Measurements from ENCODE around the gene FBXO42.
"Not testable (repeated sequence)": the region's sequence is repeated elsewhere in the genome, so short reads cannot be mapped to it uniquely, and the experiment has no call there.

FBXO42 gene

DNA sequence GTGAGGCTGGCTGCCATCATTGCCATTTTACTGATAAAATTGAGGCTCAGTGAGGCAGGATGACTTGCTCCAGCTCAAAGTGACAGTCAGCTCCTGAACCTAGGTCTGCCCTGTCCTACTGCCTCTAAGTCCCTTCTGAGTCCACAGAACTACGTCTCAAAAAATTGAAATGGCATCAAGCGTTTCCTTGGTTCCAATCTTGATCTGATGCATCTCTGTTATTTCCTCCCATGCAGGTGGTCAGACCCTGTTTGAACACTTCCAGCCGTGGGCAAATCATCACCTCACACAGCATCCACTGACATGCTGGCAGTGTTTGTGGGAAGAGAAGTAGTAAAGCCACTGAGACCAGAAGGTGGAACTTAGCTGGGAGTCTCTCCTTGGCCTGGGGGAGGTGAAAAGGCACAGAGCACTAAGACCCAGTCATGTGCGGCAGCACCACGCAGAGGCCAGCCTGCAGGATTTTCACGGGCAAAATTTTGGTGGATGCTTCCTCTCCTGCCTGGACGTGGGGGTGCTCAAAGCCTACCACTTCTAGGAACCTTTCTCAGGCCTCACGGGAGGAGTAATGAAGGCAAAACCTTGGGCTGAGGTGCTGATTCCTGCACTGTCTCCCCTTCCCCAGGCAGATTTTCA, 107.5 kb downstream of the FBXO42 start:
- no peak for DNase-seq (ENCODE audit: low read depth in 2 of 2)

DNA sequence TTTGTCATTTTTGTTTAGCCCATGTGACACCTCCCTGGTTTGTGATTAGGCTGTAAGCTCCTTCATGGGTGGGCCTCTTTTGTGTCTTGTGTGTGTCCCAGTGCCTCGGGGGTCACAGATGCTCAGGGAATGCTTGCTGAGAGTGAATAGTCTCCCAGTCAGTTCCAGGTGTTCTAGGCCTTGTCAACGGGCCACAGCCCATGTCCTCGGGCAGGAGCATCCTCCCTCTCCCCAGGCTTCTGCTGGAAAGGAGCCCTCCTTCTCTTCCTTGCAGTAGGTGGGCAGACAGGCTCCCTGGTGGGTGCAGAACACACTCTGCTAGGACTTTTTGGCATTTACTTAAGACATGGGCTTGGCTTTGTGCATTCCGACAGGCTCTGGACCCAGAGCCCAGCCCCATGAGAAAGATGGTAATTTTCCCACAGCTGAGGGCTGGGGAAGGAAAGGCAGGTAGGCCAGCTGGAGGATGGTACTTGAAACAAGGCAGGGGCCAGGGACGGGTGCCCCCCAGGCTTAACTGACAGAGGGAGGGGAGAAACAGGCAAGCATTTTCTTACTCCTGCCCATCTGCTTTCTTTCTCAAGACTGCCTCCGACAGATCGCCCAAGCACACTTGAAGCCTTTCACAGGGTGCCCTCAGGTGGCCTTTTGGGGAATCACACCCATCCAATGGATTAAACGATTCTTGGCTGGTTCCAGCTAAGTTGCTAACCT, 108.2 kb downstream of the FBXO42 start:
- peak; percentile 60 for DNase-seq (ENCODE audit: low read depth in 2 of 2)

DNA sequence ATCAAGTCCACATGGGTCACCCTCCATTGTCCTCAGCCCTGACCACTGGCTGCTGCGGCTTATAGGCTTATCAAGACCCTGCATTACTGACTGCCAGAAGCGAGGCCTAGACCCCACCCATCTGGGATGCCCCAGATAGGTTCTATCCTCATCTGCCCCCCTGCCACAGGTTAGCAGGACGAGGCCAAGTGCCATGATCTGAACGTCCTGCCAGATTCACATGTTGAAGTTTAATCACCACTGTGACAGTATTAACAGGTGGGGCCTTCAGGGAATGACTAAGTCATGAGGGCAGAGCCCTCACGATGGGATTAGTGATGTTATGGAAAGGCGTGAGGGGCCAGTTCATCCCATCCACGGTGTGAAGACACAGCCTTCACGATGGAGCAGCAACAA, 109.1 kb downstream of the FBXO42 start:
- DNase-seq (ENCODE audit: low read depth in 2 of 2): no peak

DNA sequence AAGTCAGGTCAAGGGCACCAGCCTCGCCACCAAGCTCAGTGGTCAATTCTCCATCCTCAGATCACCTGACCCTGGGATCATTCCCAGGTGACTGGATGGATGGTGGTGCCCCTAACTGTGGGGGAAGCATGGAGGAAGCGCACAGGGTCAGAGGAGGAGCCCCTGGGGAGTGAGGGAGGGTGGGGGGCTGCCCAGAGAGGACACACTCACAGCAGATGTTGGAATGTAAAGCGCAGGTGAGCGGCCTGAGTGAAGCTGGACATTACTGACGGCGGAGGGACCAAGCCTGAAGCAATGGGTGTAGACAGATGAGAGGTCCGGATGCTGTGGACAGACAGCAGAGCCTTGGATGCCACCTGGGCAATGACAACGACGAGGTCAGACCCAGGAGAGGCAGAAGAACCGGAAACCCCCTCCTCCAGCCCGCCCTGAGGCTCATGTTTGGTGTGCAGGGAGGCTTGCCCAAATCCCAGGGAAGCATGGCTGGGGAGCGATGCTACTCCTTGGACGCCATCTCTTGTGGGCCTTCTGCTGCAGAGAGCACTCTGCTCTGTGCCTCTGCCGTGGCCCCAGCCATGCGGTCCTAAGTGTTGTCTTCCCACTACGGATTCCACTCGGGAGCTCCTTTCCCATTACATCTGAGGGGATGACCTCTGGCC, 109.6 kb downstream of the FBXO42 start:
- DNase-seq (ENCODE audit: low read depth in 2 of 2): no peak

DNA sequence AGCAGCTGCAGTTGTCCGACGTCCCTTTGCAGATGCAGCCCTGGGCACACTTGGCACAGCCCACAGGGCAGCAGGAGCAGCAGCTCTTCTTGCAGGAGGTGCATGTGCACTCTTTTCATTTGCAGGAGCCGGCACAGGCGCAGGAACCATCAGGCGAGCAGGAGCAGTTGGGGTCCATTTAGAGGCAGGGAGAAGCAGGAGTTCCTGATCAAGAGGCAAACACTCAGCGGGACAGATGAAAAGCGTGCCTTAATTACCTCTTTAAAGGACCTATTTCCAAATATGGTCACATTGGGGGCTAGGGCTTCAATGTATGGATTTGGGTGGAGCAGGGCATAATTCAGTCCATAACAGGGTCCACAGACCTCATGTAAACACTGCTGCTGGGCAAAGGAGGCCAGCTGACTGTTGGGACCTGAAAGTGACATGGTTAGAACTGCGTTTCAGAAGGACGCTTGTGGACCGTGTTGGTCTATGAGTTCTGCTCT, 111.0 kb downstream of the FBXO42 start:
- DNase-seq (ENCODE audit: low read depth in 2 of 2): no peak

DNA sequence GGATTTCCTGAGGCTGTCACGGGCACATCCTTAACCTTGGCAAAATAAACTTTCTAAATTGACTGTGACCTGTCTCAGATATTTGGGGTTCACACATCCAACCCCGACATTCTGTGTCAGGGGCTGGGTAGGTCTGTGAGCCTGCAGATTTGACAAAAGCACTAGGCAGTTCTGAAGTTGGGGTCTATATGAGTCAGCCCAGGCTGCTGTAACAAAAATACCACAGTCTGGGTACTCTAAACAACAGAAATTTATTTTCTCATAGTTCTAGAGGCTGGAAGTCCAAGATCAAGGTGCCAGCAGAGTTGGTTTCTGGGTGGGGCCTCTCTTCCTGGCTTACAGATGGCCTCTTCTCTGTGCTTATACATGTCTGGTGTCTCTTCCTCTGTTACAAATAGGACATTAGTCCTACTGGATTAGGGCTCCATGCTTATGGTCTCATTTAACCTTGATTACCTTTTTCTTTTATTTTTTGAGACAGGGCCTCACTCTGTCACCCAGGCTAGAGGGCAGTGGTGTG, 112.2 kb downstream of the FBXO42 start:
- DNase-seq (ENCODE audit: low read depth in 2 of 2): no peak

DNA sequence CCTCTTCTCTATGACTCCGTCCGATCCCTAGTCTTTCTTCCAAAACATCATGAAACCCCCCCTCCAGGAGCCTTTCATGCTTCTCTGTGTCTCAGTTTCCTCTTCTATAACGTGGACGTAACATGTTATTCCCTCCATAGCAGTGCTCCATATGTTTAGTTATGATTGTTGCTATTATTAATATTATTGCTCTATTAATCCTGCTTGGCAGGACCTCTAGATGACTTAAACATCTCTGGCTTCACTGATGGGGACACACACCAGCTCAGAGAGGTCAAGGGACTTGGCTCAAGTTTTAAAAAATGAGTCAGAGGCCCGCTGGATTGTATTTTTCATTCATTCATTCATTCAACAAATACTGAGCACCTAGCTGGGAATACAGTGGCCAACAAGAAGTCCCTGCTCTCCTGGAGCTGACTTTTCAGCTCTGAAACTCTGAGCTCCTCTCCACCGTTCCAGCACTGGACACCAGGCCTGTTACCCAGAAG, 114.9 kb downstream of the FBXO42 start:
- DNase-seq (ENCODE audit: low read depth in 2 of 2): no peak

DNA sequence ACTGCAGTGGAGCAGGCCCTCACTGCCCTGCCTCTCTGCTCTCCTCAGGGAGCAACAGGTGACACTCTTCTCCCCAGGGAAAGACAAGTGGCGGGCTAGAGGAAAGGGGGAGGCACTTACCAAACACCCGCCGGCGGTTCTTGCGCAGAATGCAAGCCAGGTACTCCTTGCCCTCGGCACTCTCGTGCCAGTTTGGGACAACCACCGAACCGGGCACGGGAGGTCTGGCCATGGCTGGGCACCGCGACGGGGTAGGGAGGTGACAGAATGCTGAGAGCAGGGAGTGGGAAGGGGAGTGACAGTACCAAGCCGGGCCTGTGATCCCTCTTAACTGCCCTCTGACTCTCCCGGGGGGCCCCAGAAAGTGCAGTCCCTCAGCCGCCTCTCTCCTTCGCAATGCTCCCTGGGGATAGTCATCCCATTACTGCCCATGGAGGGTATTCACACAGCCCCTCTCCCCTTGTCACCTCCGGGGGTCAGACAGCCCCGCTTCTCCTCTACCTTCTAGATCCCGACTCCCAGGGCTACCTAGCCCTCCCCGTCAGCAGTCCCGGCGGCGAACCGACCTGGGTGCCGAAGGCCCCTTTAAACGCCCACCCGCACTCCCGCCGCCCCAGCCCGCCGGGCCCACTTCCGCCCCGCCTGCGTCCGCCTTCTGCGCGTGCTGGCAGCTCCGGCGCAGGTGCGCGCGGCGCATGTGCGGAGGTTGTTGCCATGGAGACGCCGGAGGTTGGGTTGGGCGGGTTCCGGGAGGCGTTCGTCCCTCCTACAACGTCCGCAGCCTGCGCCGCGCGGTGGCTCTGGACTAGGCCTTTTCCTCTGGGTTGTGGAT, 115.6 kb downstream of the FBXO42 start, which contains the start of gene CPLANE2:
Gene CPLANE2 (minus strand): TSS at position 673 of the 832 bp plus-strand sequence. CDS start 441 bp downstream, at position 232.
- DNase-seq (ENCODE audit: low read depth in 2 of 2): peak; percentile 91 to 94

DNA sequence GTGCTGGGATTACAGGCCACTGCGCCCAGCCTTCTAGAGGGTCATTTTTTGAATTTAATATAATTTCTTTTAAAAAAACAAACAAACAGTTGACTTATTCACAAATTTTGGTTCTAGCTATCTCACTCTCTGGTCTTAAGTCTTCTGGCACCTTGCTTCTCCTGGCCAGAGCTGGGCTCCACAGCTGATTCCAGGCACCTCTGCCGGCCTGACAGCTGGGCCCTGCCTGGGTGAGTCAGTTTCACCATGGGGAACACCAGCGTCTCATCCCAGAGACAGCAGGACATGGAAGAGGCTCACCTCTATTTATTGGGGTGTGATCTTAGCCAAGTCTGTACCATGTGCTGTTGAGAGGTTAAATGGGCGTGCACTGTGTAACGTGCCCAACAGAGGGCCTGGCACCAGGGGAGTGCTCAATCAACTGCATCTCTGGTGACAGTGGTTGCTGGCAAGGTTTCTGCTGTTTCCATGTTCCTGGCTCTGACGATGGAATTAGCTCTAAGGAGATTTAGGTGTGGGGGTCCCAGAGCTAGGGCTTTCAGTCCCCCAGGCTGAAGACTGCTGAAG, 116.3 kb downstream of the FBXO42 start:
- peak; percentile 30 to 38 for DNase-seq (ENCODE audit: low read depth in 2 of 2)

DNA sequence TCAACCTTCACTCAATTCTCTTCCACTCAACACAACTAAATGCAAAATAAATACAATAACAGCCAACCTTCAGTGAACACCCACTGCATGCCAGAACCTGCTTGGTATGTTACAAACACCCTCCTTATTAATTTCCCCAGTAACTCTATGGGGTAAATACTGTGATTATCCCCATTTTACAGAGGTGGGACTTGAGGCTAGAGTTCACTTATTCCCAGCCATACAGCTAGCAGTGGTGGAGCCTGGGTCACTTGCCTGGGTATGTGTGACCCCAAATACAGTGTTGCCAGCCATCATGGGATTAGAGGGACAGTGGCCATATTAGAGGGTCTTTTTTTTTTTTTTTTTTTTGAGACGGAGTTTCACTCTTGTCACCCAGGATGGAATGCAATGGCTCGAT, 116.9 kb downstream of the FBXO42 start:
- no peak for DNase-seq (ENCODE audit: low read depth in 2 of 2)

DNA sequence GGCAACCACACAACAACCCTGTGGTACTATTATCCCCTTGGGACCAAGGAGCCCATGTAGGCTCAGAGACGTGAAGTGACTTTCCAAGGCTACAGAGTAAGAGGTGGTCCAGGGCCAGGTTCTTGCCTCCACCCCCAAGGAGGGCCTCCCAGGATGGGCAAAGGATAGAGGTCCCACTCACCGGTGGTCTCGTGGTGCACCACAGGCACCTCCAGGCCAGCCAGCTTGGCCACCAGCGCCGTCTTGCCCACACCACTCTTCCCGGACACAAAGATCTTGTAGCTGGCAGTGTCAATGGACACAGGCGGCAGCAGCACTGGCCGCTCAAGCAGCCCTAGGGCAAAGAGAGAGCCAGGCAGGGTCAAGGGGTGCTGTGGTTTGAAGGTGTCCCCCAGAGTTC, 118.8 kb downstream of the FBXO42 start:
- DNase-seq (ENCODE audit: low read depth in 2 of 2): no peak

DNA sequence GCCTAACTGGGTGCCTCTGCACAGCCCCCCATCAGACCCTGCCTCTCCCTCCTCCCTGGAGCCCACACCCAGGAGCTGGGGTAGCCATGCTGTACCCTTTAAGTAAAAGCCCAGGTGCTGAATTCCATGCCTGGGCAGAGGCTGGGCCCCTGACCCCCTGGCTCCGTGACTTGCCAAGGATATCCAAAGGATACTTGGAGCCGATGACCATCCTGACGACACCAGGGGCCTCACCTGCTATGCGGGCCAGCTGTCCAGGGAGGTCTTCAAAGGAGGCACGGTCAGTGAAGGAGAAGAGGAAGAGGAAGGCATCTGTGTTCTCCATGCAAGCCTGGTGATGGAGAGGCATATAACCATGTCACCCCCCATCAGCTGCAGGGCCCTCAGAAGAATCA, 120.0 kb downstream of the FBXO42 start:
- DNase-seq (ENCODE audit: low read depth in 2 of 2): no peak

DNA sequence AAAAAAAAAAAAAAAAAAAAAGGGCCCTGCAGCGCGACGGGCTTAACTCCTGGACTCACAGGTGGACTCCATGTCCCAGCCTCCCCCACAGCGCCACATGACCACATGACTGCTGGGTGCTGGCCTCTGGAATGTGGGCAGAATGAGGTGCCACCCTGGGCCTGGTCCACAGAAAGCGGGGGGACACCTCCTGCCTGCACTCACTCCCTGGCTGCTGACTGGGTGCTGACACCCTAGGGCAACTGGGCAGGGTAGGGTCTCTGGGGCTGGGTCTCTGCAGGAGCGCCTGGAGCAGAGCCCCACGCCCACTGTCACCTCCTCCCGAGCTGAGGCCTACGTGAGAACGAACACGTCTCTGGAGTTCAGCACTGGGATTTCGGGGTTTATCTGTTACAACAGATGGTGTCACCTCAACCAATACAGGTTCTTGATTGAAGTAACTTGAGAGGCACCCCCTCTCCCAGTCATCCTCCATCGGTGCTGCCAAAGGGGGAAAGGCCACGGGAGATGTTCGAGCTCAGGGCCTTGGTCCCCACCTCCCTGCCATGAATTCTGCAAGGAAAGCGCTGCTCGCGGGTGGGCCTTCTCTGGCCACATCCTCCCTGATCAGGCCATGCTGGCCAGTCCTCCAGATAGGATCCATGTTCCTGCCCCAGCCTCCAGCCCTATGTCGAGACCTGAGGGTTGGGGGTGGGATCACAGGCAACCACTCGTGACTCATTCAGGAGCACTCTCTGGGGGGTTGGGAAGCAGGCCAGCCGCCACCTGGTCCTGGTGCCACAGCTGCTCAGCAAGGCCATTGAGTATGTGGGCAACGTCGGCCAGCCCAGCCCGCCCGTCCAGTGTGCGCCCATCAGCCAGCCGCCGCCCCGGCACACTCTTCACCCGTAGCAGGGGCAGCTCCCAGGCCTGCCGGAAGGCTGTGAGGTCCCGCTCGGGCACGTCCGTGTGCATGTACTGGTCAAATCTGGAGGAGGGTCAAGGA, 120.7 kb downstream of the FBXO42 start:
- no peak for DNase-seq (ENCODE audit: low read depth in 2 of 2)

DNA sequence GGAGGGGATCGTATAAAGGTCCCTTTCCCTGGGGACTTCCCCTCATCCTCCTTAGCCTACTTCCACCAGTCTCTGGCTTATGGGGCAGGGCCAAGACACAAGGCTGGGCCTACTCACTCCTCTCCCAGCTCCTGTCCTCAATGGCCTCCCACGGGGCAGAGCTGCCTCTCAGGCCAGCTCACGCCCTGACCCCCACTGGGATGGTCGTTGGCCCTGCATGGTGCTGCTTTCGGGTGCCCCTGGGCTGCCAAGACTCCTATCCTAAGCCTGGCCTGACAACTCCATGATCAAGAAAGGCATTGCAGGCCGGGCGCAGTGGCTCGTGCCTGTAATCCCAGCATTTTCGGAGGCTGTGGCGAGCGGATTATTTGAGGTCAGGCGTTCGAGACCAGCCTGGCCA, 121.5 kb downstream of the FBXO42 start:
- no peak for DNase-seq (ENCODE audit: low read depth in 2 of 2)

DNA sequence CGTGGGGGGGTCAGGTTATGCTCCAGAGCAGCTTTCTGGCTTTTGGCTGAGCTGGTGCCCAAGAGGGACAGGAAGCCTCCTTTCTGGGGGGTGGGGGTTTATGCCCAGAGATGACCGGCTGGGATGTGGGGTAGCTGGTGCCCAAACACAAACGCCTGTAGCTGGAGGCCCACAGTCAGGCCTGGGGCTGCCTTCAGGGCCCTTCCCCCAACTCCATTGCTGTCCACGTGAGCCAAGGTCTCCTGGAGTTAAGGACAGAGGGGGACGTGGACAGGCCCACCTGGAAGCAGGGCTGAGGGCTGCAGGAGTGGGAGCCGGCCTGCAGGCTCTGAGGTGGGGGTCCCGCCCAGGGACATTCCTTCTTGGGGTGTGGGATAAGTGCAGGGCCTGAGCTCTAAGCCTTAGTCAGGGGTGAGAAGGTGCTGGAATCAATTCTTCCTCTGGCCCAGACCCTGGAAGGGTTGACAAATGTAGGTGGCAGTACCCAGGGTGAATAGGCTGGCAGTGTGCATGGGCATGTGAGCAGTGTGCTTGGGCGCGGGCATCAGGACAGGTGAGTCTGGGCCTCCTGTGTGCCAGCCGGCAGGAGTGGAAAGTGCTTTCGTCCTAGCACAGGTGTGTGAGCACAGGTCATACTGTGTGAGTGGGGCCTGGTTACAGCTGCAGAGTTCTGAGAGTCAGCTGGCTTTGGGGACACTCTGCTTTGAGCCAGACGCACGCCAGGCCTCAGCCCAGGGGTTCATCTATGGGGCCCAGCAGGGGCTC, 122.1 kb downstream of the FBXO42 start:
- DNase-seq (ENCODE audit: low read depth in 2 of 2): no peak

DNA sequence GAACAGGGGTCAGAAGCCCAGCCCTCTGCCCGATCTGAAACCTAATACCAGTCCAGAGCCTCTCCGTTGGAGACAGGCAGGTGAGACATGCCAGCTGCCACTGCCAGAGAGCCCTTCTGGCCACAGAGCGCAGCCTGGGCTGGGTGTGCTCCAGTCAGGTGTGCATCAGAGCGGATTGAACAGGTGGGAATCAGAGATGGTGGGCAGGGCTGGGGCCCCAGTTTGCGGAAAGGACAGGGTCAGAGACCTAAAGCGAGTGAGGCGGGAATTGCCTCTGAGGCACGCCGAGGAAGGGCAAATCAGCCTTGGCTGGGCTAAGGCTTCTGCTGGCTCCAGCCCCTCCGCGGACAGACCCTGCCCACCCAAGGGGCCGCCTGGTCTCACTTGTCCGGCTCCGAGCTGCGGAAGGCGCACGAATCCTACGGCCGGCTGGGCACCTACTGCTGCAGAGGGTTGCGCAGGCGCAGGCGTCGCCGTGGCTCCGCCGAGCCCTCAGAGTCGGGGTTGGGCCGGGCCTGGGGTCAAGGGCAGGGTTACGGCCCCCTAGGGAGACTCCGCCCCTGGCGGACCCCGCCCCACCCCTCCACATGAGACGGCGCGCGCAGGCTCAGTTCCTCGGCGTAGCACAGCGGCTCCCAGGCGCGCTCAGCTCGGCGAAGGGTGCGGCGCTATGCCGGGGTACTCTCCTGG, 125.6 kb downstream of the FBXO42 start:
- DNase-seq (ENCODE audit: low read depth in 2 of 2): no peak

DNA sequence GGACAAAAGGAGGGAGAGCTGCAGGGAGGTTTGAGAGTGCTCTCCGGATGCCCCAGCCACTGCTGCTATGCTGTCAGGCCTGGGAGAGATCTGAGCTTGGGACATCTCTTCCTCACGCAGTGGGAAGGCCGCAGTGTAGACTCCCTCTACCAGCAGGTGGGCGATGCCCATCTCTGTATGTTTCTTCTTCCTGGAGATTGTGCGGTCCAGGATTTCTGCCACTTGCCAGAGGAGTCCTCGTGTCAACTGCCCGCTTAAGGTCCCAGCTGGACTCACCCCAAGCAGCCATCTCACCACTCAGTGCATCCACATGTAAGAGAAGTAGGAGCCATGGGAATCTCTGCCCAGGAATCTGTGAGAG, 126.2 kb downstream of the FBXO42 start:
- DNase-seq (ENCODE audit: low read depth in 2 of 2): no peak

DNA sequence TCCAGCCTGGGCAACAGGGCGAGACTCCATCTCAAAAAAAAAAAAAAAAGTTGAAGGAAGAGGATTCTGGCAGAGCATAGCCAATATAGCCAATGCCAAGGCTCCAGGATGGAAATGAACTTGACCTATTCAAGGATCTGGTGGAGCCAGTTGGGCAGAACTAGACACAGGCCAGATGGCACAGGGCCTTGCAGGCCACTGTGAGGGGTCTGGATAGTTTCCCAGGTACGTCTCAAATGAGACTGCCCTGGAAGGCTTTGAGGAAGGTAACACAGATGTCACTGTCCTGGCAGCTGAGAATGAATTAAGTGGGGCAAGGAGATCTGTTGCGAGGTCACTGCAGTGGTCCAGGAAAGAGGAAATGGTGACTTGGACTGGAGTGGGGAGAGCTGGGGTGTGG, 127.8 kb downstream of the FBXO42 start:
- no peak for DNase-seq (ENCODE audit: low read depth in 2 of 2)

DNA sequence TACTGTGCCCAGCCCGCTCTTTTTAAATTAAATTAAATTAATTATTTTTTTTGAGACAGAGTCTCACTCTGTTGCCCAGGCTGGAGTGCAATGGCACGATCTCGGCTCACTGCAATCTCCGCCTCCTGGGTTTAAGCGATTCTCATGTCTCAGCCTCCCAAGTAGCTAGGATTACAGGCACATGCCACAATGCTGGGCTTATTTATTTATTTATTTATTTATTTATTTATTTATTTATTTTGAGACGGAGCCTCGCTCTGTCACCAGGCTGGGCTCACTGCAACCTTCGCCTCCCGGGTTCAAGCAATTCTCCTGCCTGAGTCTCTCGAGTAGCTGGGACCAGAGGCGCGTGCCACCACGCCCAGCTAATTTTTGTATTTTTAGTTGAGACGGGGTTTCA, 129.6 kb downstream of the FBXO42 start:
- DNase-seq (ENCODE audit: low read depth in 2 of 2): not testable (repeated sequence)
